CD4-positive, alpha-beta T cell treated with Interferon gamma for 1 hour (primary cell): Measurements from ENCODE around the gene ITPRID2.

Experiments used
- DNase-seq: peaks from one replicate; pipeline ENCODE4 v3.0.0-alpha.2; 2020

Gene ITPRID2

DNA sequence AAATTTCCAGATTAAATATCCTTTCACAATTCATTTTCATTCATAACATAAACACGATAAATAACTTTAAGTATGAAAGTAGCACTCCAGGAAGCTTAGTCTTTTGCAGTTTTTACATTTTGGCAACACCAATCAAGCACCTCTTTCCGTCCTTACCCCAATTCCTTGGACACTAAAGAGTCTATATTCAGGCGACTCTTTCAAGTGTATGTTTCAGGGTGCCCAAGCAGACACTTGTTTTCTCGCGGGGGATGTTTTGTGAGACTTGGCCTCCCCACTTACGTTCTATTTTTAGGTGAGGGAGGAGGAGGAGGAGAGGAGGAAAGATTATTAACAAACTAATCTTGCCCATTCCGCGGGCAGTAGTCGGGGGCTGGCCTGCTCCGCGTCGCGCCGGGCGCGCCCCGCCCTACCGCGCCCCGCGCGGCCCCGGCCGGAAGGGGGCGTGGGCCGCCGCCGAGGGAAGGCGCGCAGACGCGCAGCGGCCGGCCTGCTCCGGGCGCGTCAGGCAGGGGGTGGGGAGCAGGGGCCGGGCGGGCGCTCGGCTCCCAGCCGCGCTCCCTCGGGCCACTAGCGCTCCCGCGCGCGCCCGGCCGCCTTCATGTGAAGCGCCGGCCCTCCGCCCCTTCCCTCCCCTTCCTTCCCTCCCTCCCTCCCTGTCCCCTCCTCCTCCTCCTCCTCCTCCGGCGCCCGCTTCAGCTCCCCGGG, at the start of gene ITPRID2:
TSS of gene ITPRID2 (plus strand) at position 473 of the 708 bp plus-strand sequence. CDS start 337 bp downstream, outside the sequence.
- DNase-seq: peak; percentile 74

DNA sequence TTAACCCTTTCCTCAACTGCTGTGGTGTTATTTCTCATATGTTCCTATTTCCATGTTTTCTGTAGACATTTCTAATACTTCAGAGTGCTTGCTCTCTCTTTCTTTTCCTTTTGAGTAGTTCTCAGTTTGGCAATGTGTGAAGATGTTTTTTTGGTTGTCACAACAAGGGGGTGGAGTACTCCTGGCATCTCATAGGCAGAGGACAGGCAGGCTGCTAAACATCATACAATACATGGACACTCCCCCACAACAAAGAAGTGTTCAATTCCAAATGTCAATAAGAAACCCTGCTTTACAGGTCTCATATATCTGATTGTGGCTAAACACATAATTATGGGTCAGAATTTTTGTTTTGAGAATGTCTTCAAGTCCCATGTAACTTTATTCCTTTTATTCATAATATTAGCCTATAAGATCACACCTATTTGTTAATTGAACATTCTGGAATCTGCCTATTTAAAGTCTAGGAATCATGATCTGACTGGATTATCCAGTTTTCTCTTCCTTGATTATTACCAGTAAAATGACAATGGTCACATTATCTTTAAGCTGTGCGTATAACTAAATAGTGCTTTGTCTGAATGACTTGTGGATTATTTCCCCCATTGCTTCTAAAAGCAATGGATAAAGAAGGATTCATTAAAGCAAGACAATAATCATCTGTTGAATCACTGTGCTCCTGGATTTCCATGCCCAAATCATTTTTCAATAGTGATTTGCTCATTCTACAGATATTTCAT, 46.8 kb upstream of the ITPRID2 start:
- DNase-seq: no peak

DNA sequence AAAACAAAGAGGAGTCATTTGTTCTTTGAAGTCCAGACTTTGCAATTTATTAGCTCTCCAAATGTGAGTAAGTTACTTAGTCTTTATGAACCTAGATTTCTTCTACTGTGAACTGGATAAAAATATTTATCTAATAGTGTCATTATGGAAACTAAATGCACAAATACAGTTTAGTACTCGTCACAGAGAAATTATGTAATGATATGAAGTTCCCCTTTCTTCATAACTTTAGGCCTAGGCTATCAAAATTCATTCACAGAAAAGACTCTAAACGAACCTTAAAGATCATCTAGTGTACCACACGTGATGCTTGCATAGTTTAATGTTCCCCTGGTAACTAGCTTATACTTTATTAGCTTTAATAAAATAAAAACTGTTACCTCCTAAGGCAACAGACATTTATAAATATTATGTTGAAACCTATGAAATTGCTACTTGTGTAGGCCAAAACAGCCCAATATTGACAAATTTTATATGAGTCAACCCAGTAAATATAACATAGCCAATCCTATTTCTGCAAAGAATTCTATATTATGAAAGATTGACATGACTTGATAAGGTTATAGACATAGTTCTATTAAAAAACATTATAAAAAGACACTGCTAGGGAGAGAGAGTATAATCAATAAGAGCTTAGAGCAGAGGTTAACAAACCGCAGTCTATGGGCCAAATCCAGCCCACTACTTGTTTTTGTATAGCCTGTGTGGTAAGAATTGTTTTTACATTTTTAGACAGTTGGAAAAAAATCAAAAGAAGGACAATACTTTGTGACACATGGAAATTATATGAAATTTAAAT, 44.9 kb upstream of the ITPRID2 start:
- no peak for DNase-seq

DNA sequence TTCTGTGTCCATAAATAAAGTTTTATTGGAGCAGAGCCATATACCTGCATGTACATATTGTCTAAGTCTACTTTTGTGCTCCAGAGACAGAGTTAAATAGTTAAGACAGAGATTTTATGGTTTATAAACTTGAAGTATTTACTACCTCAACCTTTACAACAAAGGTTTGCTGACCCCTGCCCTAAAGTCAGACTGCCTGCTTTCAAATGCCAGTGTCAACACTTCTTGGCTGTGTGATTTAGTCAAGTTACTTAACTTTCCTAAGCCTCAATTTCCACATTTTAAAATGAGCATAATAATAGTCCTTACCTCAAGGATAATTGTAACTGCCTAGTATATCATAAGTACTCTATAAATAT, 44.4 kb upstream of the ITPRID2 start:
- no peak for DNase-seq

DNA sequence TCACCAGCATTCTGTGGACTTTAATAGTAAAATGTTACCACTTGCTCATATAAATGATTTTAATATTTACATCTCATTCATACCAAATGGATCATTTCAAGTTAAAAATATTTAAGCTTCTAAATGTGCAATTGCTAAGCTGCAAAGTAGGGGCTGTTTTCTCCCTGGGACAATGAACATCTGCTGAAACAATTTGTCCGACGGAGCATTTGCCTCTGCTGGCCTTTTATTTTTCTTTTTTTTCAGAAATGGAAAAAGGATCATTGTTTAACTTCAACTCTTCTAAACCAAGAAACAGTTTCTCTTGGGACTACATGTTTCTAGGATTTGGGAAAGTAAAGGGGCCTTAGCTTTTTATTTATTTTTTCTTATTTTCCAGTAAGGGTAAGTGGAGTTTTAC, 43.8 kb upstream of the ITPRID2 start:
- no peak for DNase-seq

DNA sequence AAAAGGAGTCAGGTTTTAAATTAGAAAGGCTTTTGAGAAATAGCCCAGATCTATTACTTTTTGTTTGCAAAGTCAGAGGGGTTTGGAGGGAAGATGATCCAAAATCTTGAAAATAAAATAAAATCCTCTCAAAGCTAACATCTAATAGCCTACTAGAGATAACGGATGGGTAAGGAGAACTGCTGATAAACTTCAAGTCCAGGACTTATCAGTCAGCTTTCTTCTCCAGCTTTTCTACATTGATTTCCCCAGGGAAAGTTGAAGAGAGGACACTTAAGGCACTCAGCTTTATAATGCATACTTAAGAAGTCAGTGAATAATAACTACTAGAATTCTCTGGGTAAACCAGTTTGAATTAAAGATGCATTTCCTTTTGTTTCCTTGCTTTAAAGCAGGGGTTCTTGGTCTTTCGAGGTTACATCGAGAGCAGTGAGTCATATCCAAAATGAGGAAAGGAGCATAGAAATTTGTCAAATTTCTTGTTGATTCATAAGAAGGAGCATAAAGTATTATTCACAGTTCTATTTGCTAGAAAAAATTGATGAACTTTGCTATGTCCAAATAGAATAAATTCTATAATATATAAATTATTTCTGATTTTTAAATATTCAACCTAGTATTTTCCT, 43.2 kb upstream of the ITPRID2 start:
- DNase-seq: no peak

DNA sequence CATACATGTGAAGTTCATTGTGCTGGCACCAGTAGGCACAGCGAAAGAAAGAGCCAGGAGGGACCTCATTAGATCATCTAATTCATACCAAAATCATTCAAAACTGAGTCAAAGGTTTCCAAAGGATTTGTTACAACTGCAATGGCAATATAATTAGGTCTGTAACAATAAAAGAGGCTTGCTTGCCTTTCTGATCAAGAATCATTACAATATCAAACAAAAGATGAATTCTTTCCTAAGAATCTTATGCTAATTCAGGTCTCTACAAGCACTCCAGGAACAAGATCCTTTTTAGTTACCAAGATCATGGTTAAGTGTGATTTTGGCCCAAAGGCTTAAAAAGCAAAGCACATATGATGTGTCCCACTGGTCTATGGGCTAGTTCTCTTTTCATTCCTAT, 41.9 kb upstream of the ITPRID2 start:
- DNase-seq: no peak

DNA sequence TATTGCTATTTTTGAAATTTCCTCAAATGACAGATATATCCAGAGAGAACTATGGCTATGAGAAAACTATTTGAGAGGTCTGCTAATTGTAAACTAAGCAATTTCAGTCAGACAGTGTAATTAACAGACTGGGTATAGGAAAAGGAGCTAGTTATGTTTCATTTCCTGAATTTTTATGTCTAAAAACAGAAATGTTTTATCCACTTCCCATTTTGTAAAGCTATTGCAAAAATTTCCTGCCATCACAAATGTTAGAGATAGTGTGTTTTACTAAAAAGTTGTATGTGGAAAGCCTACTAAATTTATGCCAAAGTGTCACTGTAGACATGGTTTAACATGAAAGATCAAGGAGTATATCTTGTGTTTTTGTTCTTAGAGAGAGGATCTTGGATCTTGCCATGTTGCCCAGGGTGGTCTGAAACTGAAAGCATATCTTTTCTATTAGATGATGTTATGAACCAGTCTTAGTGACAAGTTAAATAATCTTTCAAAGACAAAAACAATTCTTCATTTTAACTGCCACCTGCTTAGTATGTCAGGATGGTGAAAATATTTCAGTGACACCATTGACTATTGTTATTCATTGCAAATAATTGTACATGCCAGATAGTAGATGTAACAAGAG, 40.5 kb upstream of the ITPRID2 start:
- DNase-seq: no peak

DNA sequence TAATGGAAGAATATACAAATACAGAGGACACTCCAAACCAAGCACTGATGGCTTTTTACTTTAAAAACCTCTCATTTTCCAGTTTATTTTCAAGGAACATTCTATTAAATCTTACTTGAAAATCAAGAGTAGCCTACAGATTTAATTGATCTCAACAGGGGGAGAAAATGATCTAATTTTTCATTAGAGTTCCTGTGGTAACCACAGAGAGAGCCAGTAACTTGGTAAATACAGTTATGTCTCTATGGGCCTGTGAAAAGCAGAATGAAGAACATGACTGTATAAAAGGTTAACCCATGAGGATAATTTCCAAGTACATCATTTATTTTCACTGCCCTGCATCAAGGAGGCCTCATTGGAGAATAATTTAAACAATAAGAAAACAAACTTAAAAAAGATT, 39.8 kb upstream of the ITPRID2 start:
- no peak for DNase-seq

DNA sequence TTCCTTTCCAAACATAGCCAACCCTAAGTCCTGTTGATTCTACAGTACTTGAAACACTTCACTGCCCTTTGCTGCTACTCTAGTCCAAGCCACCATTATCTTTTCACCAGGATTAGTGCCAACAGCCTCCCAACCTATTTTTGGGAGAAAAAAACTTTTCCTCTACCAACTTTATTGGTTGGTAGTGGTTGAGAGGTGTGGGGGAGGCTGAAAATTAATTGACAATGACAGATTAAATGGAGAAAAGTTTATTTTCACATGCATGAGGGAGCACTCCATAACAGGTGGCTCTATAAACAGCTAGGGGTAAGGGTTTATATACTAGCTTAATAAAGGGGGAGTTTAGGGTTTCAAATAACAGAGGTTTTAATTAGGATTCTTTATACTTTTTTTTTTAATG, 37.8 kb upstream of the ITPRID2 start:
- no peak for DNase-seq

DNA sequence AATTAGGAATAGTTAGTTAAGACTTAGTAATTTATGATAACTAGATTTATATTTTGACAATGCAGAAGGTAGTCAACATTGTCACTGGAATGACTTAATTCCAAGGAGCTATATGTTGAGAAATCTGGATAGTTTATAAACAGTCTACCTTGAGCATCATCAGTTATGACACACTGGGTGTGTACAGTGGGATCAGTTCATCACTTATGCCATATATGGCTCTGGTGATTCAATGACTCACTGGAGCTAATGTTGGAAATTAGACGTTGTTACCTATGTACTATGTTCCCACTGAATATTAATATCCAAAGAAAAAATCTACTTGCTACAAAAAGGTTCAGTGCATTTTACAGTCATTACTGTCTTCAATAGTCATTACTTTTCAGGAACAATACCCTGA, 34.0 kb upstream of the ITPRID2 start:
- no peak for DNase-seq

DNA sequence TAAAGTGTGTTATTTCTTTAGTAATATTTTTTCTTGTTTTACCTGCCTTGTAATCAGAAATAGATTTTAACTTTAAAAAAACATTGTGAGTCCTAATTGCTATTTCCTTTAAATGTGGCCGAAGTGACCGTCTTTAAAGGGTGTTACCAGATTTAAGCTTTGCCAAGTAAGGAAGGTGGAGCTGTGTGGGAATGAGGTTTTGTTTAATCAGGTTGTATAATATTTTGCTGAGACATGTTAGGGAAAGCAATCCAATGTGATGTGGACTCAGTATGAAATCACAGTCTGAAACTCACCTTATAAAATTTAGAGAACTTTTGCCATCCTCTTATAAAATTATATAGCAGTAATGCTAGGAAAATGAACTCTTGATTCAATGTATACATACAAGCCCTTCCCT, 32.9 kb upstream of the ITPRID2 start:
- no peak for DNase-seq

DNA sequence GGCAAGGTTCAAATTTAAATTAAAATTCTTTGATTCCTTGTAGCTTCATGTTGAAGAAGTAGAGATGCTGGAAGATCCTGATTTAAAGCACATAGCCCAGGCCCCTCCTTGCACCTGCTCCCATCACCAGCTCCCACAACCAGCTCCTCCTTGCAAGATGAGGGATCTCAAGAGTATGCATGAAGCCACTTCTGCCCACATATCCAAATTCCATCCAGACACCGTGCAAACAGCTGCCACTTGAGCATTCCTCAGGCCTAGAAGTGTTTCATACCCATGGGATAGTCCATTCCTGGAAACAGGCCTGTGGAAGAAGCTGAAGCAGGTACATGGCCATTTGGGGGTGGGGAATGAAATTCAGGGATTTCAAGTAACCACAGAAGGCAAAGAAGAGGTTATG, 32.4 kb upstream of the ITPRID2 start:
- no peak for DNase-seq

DNA sequence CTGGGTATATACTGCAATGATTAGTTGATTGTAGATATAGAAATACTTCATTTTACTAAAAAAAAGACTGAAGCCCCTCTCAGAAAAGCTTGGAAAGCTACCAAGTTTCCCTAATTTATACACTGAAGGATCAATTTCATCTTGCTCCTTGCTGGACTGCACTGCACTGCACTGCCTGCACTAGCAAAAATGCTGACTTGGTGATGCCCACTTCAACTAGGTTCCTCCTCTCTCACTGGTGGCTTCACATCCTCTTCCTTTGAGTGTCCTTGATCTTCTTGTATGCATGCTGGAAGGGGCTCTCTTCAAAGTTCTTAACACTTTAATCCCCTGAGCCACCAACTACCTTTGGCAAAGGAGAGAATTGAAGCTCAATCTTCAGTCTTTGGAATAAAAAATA, 31.7 kb upstream of the ITPRID2 start:
- DNase-seq: no peak

DNA sequence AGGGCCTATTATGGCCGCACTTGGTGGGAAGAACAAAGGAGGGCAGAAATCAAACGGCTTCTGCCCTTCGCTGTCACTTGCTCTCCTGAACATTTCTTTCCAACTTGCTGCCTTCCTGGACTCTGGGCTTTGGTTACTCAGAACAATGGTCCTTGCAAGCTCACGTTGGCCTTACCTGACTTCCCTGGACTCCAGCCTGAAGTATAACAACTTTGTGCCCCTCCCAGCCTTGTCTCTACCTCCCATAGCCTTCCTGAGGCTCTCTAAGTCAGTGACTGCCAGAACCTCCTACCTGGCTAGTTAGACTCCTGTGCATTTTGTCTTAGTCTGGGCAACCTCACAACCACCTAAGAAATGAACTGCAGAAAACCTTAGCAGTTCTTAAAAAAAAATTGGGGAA, 30.2 kb upstream of the ITPRID2 start:
- DNase-seq: no peak

DNA sequence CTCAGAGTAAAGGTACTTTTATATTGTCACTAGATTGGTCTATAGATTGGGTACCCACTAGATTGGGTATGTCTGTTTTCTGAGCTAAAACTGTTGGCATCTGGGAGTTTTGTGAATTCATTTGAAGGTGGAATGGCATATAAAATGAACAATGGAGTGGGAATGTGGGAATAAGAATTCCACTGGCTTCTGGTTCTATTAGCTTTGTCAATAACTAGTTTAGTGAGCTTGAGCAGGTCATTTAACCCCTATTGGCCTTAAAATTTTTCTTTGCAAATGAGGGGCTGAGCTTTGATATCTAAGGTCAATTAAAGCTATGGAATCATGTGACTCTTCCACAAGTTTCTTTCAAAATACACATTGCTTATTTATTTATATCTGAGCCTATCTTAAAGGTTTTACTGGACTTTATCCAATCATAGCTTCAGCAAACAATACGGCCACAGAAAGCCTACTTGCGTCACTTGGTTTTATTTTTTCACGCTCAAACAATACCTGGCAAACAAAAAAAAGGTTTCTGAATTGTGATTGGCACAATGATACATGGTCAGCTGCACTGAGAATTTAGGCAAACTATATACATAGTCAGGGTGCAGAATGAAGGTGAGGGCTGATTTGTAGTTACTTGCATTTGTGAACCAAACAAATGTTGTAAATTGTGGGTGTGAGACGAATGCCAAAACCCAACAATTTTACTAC, 28.8 kb upstream of the ITPRID2 start:
- DNase-seq: no peak

DNA sequence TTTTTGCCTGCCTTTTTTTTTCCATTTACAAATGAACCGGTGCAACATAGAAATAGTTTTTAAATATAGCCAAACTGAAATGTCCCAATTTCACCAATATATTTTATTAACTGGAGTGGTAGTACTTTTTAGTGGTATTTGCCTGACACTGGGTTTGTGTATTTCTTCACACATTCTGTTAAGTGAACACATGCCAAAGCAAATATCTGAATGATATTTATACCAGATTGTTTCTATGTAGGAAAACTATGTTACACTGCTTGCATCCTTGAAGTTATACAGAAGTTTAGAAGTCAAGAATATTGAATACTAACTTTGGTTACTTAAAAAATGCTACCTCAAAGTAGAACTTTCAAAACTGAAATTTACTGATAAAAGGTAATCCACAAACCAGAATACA, 19.4 kb upstream of the ITPRID2 start:
- no peak for DNase-seq

DNA sequence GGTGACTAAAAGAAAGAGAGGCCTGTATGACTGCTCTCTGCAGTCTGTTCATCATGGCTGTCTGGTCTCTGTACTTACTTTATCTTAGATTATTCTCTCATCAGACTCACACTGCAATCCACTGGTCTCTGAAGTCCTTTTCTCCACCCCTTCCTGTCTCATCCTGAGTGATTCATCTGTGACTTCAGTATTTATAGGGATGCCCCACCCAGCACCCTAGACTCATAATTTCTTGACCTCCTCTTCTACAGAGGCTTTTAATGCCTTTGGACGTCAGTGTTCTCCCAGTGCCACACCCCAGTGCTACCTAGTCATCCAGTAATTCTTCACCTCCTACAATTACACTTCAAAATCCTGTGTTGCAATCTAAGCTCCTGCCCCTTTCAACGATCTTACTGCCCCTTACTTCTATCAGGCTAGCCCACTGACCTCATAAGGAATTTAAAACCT, 14.9 kb upstream of the ITPRID2 start:
- peak; percentile 1 for DNase-seq

DNA sequence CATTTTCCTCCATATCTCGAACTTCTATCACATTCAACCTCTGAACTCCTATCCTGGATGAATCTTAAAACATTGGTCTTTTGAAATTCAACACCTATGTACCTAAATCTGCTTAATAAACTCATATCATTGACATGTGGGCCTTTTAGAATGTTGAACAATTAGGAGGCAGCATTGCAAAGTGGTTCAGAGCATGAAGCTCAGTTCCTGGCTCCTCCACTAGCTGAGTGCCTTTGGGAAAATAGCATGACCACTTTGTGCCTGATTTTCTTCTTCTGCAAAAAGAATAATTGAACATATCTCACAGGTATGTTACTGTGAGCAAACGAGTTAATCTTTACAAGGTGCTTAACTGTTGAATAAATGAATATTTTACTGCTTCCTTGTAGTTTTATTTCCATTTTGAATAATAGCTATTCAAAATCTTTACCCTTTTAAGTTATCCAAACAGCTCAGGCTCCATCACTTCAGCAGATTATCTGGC, 14.3 kb upstream of the ITPRID2 start:
- DNase-seq: no peak

DNA sequence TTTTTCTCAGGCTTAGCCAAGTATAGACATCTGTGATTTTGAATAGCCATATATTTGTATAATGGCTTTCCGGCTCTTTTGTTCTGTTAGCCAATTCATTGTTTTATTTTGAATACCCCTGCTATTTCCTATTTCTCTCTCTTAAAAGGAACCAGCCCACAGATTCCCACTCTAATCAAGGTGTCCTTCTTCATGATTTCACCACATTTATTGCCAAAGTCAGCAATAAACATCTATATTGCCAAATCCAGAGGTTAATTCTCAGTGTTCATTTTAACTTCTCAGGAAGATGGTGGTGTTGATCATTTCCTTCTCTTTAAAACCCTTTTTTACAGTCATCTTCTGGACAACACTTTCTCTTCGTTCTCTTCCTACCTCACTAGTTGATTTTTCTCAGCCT, 13.1 kb upstream of the ITPRID2 start:
- DNase-seq: no peak

DNA sequence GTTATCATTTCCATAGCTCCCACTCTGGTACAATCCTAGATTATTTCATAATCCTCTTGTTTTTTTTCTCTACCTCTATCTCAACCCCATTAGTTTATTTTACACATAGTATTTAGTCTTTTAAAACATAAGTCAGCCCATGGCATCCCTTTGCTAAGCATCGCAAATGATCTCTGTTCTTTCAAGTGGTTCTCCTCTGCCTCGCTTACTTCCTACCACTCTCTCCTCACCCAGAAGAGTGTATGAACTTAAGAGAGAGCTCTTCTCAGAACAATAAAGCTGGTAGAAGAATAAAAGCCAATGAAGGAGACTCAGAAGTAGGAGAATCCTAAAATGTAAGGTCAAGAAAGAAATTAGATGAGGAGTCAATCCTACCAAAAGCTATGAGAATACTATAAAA, 12.2 kb upstream of the ITPRID2 start:
- DNase-seq: no peak
